ENCODE results near the gene SORBS2.

SORBS2 gene

GRCh38 chr4:185797596-185798338 is 14.2 kb downstream of the SORBS2 start:
- ChIA-PET CTCF (interaction anchor here (0.7 kb wide), 1 partner anchor 380 kb away, joined by 4 read pairs; no protein-coding TSS in a partner anchor), POLR2A (ENCODE audit: low non-redundant PET) (no interaction called here)
- no peak overlapping the region for H3K27ac ChIP-seq
- no peak for TF ChIP-seq CTCF (conservative IDR thresholded peaks at IDR 0.05; ENCODE audit: low read depth)
- DNase-seq (ENCODE audit: low spot score): no peak

- ChIA-PET CTCF (interaction anchor here (0.7 kb wide), 1 partner anchor 381 kb away, joined by 4 read pairs; no protein-coding TSS in a partner anchor), POLR2A (ENCODE audit: low non-redundant PET) (no interaction called here)
- no peak overlapping the region for H3K27ac ChIP-seq
- TF ChIP-seq CTCF (conservative IDR thresholded peaks at IDR 0.05; ENCODE audit: low read depth): no peak
- DNase-seq (ENCODE audit: low spot score): no peak
Measured at GRCh38 chr4:185797018-185797417, 15.0 kb downstream of the SORBS2 start.

- DNase-seq (ENCODE audit: low spot score): no peak
- CTCF ChIA-PET: no interaction called here
- POLR2A ChIA-PET (ENCODE audit: low non-redundant PET): no interaction called here
- no peak for TF ChIP-seq CTCF (conservative IDR thresholded peaks at IDR 0.05; ENCODE audit: low read depth)
- H3K27ac ChIP-seq: no peak overlapping the region
Measured at GRCh38 chr4:185796176-185796575, 15.8 kb downstream of the SORBS2 start.

- POLR2A ChIA-PET (ENCODE audit: low non-redundant PET): no interaction called here
- DNase-seq (ENCODE audit: low spot score): no peak
- TF ChIP-seq CTCF (conservative IDR thresholded peaks at IDR 0.05; ENCODE audit: low read depth): no peak
- H3K27ac ChIP-seq: no peak overlapping the region
- CTCF ChIA-PET: no interaction called here
Measured at GRCh38 chr4:185794637-185795036, 17.4 kb downstream of the SORBS2 start.

GRCh38 chr4:185793716-185794115 is 18.3 kb downstream of the SORBS2 start:
- no peak for DNase-seq (ENCODE audit: low spot score)
- POLR2A ChIA-PET (ENCODE audit: low non-redundant PET): no interaction called here
- CTCF ChIA-PET: no interaction called here
- TF ChIP-seq CTCF (conservative IDR thresholded peaks at IDR 0.05; ENCODE audit: low read depth): no peak
- H3K27ac ChIP-seq: no peak overlapping the region

GRCh38 chr4:185793116-185793485 is 18.9 kb downstream of the SORBS2 start:
- TF ChIP-seq CTCF (conservative IDR thresholded peaks at IDR 0.05; ENCODE audit: low read depth): no peak
- H3K27ac ChIP-seq: no peak overlapping the region
- DNase-seq (ENCODE audit: low spot score): no peak
- ChIA-PET POLR2A (ENCODE audit: low non-redundant PET) (no interaction called here), CTCF (interaction anchor here (0.5 kb wide), 1 partner anchor 22 kb away, joined by 4 read pairs; no protein-coding TSS in a partner anchor)
